Adrenal gland (tissue), 5 donors: Measurements from ENCODE around the gene CAPSL.

Experiments
- POLR2A ChIP-seq, 2 donors: fragments of 450-650 bp; IDR thresholded peaks; one replicate each; pipeline ENCODE4 v1.6.1; 2017; ENCODE audit warnings: antibody characterized with exemption in 2 of 2, mild to moderate bottlenecking in 2 of 2, moderate library complexity in 1 of 2
- TF ChIP-seq, protein P1 (sequence below), 6 experiments: fragments of 450-650 bp in 4 of 6; fragments of 200-600 bp in 2 of 6; sonication (generic) in 1 of 6; IDR thresholded peaks; 1 replicate in 5 of 6; 2 replicates in 1 of 6; pipeline versions ENCODE4 v1.5.1 to v1.8.0; 2016 to 2021; ENCODE audit warnings: antibody characterized with exemption in 6 of 6, mild to moderate bottlenecking in 2 of 6, moderate library complexity in 1 of 6
- donor health status: DM: no; HTN: no; CAD: no.

GRCh38 chr5:35878079-35878478, 60.3 kb downstream of the CAPSL start:
- TF ChIP-seq POLR2A (IDR thresholded peaks at IDR 0.05) = no peak
- TF ChIP-seq, protein P1, sequence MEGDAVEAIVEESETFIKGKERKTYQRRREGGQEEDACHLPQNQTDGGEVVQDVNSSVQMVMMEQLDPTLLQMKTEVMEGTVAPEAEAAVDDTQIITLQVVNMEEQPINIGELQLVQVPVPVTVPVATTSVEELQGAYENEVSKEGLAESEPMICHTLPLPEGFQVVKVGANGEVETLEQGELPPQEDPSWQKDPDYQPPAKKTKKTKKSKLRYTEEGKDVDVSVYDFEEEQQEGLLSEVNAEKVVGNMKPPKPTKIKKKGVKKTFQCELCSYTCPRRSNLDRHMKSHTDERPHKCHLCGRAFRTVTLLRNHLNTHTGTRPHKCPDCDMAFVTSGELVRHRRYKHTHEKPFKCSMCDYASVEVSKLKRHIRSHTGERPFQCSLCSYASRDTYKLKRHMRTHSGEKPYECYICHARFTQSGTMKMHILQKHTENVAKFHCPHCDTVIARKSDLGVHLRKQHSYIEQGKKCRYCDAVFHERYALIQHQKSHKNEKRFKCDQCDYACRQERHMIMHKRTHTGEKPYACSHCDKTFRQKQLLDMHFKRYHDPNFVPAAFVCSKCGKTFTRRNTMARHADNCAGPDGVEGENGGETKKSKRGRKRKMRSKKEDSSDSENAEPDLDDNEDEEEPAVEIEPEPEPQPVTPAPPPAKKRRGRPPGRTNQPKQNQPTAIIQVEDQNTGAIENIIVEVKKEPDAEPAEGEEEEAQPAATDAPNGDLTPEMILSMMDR (IDR thresholded peaks at IDR 0.05) = no peak
